Measurements from ENCODE around the gene SOST. TPM values are rescaled to one million over a fixed set of nuclear protein-coding genes. Genes with fewer than 3 reads are reported as not detected.

The SOST gene
- total and polyA plus RNA-seq, 2 donors (not counting 3 experiments of a cell fraction or from before 2014, with no cell fraction given): not detected

GRCh38 chr17:43707184-43707583 is 51.4 kb downstream of the SOST start:
- DNase-seq (ENCODE audit: low read depth, low spot score) (no peak), FAIRE-seq (no peak)
- no peak overlapping the region for H3K4me2 ChIP-seq (ENCODE audit: insufficient read depth, low read length)
- no TSS peak for BruUV-seq (replicated peaks)
- no peaks in the 10 kb centered on the region for H3K4me1 ChIP-seq (ENCODE audit: control insufficient read depth, extremely low read depth, insufficient read depth, low read length)
- H3K27me3 ChIP-seq (ENCODE audit: control insufficient read depth in 2 of 2, insufficient read depth in 2 of 2, low read length in 2 of 2): no peaks in the 10 kb centered on the region
- H3K79me2 ChIP-seq (ENCODE audit: control insufficient read depth, insufficient read depth, low read length): no peaks in the 10 kb centered on the region
- H3K9me1 ChIP-seq (replicated peaks; ENCODE audit: control insufficient read depth, extremely low read depth, insufficient read depth, low read length): no peaks in the 10 kb centered on the region
- intact Hi-C loops (cut with micrococcal nuclease) (no loop called here), dilution Hi-C loops (cut with MboI; ENCODE audit: extremely low pct_ligation_motif_present, low sequenced_read_pairs) (no loop called here)
- ChIA-PET CTCF (interaction anchor here (1.2 to 1.8 kb wide), 2 partner anchors 15 to 16 kb away, joined by 4 read pairs; no protein-coding TSS in a partner anchor), POLR2A (no interaction called here)
- H3K9ac ChIP-seq (replicated peaks; ENCODE audit: extremely low read depth, insufficient read depth, low read length): no peak overlapping the region
- no peak for TF ChIP-seq EZH2 (IDR thresholded peaks at IDR 0.05; ENCODE audit: borderline replicate concordance, low read depth, low read length, severe bottlenecking)
- TF ChIP-seq MYC (IDR thresholded peaks at IDR 0.05; ENCODE audit: low read depth, low read length): no peak
- TF ChIP-seq POLR2AphosphoS5 (IDR thresholded peaks at IDR 0.05; ENCODE audit: insufficient read depth, low read depth, low read length): no peak
- TF ChIP-seq GATA2 (IDR thresholded peaks at IDR 0.05; ENCODE audit: insufficient read depth, insufficient read length, low read depth, low read length): no peak
- no peak for TF ChIP-seq JUN (IDR thresholded peaks at IDR 0.05; ENCODE audit: borderline replicate concordance, insufficient read depth, insufficient read length, low read depth)
- no peak for TF ChIP-seq FOS (IDR thresholded peaks at IDR 0.05; ENCODE audit: borderline replicate concordance, insufficient read depth, low read length)
- TF ChIP-seq POLR2A (IDR thresholded peaks at IDR 0.05; ENCODE audit: low read depth, low read length): no peak
- TF ChIP-seq, protein P1, sequence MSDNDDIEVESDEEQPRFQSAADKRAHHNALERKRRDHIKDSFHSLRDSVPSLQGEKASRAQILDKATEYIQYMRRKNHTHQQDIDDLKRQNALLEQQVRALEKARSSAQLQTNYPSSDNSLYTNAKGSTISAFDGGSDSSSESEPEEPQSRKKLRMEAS (IDR thresholded peaks at IDR 0.05; ENCODE audit: insufficient read depth, insufficient read length): no peak
- no peak overlapping the region for H2AFZ ChIP-seq (ENCODE audit: low read depth, low read length)
- no peaks in the 10 kb centered on the region for H4K20me1 ChIP-seq (replicated peaks; ENCODE audit: control insufficient read depth, extremely low read depth, insufficient read depth, low read length)
- no peaks in the 10 kb centered on the region for H3K36me3 ChIP-seq (ENCODE audit: control insufficient read depth in 2 of 2, extremely low read depth in 1 of 2, insufficient read depth in 2 of 2, low read length in 2 of 2)
- no peak overlapping the region for H3K27ac ChIP-seq (ENCODE audit: insufficient read depth, low read depth, low read length)
- H3K4me3 ChIP-seq (replicated peaks in 1 of 3; ENCODE audit: insufficient read depth in 1 of 3, low read depth in 1 of 3, low read length in 3 of 3): no peak overlapping the region
- no peaks in the 10 kb centered on the region for H3K9me3 ChIP-seq (replicated peaks; ENCODE audit: control insufficient read depth, insufficient read depth, low read length)

GRCh38 chr17:43706235-43706634 is 52.4 kb downstream of the SOST start:
- H3K79me2 ChIP-seq (ENCODE audit: control insufficient read depth, insufficient read depth, low read length): no peaks in the 10 kb centered on the region
- no peak for FAIRE-seq
- no TSS peak for BruUV-seq (replicated peaks)

More at GRCh38 chr17:43706235-43706634, 52.4 kb downstream of the SOST start:
- Histone ChIP-seq H3K36me3 (ENCODE audit: control insufficient read depth in 2 of 2, extremely low read depth in 1 of 2, insufficient read depth in 2 of 2, low read length in 2 of 2) (no peaks in the 10 kb centered on the region), H4K20me1 (replicated peaks; ENCODE audit: control insufficient read depth, extremely low read depth, insufficient read depth, low read length) (no peaks in the 10 kb centered on the region), H3K4me3 (replicated peaks in 1 of 3; ENCODE audit: insufficient read depth in 1 of 3, low read depth in 1 of 3, low read length in 3 of 3) (no peak overlapping the region), H3K9me1 (replicated peaks; ENCODE audit: control insufficient read depth, extremely low read depth, insufficient read depth, low read length) (no peaks in the 10 kb centered on the region), H3K4me2 (ENCODE audit: insufficient read depth, low read length) (no peak overlapping the region), H3K27me3 (ENCODE audit: control insufficient read depth in 2 of 2, insufficient read depth in 2 of 2, low read length in 2 of 2) (no peaks in the 10 kb centered on the region), H3K4me1 (ENCODE audit: control insufficient read depth, extremely low read depth, insufficient read depth, low read length) (no peaks in the 10 kb centered on the region), H3K9ac (replicated peaks; ENCODE audit: extremely low read depth, insufficient read depth, low read length) (no peak overlapping the region), H2AFZ (ENCODE audit: low read depth, low read length) (no peak overlapping the region), H3K9me3 (replicated peaks; ENCODE audit: control insufficient read depth, insufficient read depth, low read length) (no peaks in the 10 kb centered on the region), H3K27ac (ENCODE audit: insufficient read depth, low read depth, low read length) (no peak overlapping the region)
- ChIA-PET CTCF (interaction anchor here (1.3 to 1.8 kb wide), 3 partner anchors 12 to 60 kb away, joined by 3 to 5 read pairs (median 4); no protein-coding TSS in a partner anchor), POLR2A (no interaction called here)
- intact Hi-C loops (cut with micrococcal nuclease) (no loop called here), dilution Hi-C loops (cut with MboI; ENCODE audit: extremely low pct_ligation_motif_present, low sequenced_read_pairs) (no loop called here)
- no peak for DNase-seq (ENCODE audit: low read depth, low spot score)
- TF ChIP-seq, protein P1 (IDR thresholded peaks at IDR 0.05; ENCODE audit: insufficient read depth, insufficient read length): no peak
- TF ChIP-seq JUN (IDR thresholded peaks at IDR 0.05; ENCODE audit: borderline replicate concordance, insufficient read depth, insufficient read length, low read depth): no peak
- TF ChIP-seq FOS (IDR thresholded peaks at IDR 0.05; ENCODE audit: borderline replicate concordance, insufficient read depth, low read length): no peak
- TF ChIP-seq, protein P2, sequence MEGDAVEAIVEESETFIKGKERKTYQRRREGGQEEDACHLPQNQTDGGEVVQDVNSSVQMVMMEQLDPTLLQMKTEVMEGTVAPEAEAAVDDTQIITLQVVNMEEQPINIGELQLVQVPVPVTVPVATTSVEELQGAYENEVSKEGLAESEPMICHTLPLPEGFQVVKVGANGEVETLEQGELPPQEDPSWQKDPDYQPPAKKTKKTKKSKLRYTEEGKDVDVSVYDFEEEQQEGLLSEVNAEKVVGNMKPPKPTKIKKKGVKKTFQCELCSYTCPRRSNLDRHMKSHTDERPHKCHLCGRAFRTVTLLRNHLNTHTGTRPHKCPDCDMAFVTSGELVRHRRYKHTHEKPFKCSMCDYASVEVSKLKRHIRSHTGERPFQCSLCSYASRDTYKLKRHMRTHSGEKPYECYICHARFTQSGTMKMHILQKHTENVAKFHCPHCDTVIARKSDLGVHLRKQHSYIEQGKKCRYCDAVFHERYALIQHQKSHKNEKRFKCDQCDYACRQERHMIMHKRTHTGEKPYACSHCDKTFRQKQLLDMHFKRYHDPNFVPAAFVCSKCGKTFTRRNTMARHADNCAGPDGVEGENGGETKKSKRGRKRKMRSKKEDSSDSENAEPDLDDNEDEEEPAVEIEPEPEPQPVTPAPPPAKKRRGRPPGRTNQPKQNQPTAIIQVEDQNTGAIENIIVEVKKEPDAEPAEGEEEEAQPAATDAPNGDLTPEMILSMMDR (IDR thresholded peaks at IDR 0.05; ENCODE audit: extremely low read depth in 1 of 2, insufficient read depth in 1 of 2, low read depth in 1 of 2, low read length in 2 of 2): no peak
